MM.1S (cell line): Measurements from ENCODE around the gene ZNF716.
"Not testable (repeated sequence)": the region's sequence is repeated elsewhere in the genome, so short reads cannot be mapped to it uniquely, and the experiment has no call there.

ENCODE experiments used
- DNase-seq: peaks from one replicate; pipeline ENCODE4 v3.0.0-alpha.2; 2015
- H2AFZ ChIP-seq: fragments of 300-600 bp; sonication (generic); 2 replicates; pipeline ENCODE4 v1.6.0; 2016; ENCODE audit warnings: antibody characterized with exemption, low read length
- H3F3A ChIP-seq: fragments of 300-600 bp; sonication (generic); 2 replicates; pipeline ENCODE4 v1.6.1; 2016; ENCODE audit warnings: mild to moderate bottlenecking, antibody characterized with exemption, low read length, moderate library complexity, mixed read lengths; ENCODE audit not compliant: insufficient read depth
- H3K27ac ChIP-seq: fragments of 300-600 bp; sonication (generic); 2 replicates; pipeline ENCODE4 v1.5.1; 2016; ENCODE audit warnings: mild to moderate bottlenecking, low read length
- H3K27me3 ChIP-seq: fragments of 300-600 bp; sonication (generic); replicated peaks from 2 replicates; pipeline ENCODE4 v1.6.0; 2016; ENCODE audit warnings: low read length; ENCODE audit not compliant: insufficient read depth
- H3K36me3 ChIP-seq: fragments of 300-600 bp; sonication (generic); replicated peaks from 2 replicates; pipeline ENCODE4 v1.6.1; 2016; ENCODE audit warnings: mild to moderate bottlenecking, low read length, mixed read lengths; ENCODE audit not compliant: insufficient read depth
- H3K4me1 ChIP-seq: fragments of 300-600 bp; sonication (generic); 2 replicates; pipeline ENCODE4 v1.6.1; 2016; ENCODE audit warnings: low read length, mixed read lengths
- H3K4me2 ChIP-seq: fragments of 300-600 bp; sonication (generic); 2 replicates; pipeline ENCODE4 v1.6.0; 2016; ENCODE audit warnings: low read depth, low read length
- H3K4me3 ChIP-seq: fragments of 300-600 bp; sonication (generic); 2 replicates; pipeline ENCODE4 v1.5.1; 2016; ENCODE audit warnings: low read length, mixed read lengths
- H3K79me2 ChIP-seq: fragments of 300-600 bp; sonication (generic); 2 replicates; pipeline ENCODE4 v1.6.1; 2016; ENCODE audit warnings: mixed run types, low read length, mixed read lengths
- H3K9ac ChIP-seq: fragments of 300-600 bp; sonication (generic); 2 replicates; pipeline ENCODE4 v1.6.1; 2016; ENCODE audit warnings: low read length, mixed read lengths
- H3K9me2 ChIP-seq: fragments of 300-600 bp; sonication (generic); replicated peaks from 2 replicates; pipeline ENCODE4 v1.6.1; 2016; ENCODE audit warnings: mild to moderate bottlenecking, low read length, mixed read lengths; ENCODE audit not compliant: insufficient read depth
- H3K9me3 ChIP-seq: fragments of 300-600 bp; sonication (generic); replicated peaks from 2 replicates; pipeline ENCODE4 v1.6.1; 2016; ENCODE audit warnings: mild to moderate bottlenecking, low read length, mixed read lengths; ENCODE audit not compliant: insufficient read depth
- H4K20me1 ChIP-seq: fragments of 300-600 bp; sonication (generic); 2 replicates; pipeline ENCODE4 v1.6.1; 2016; ENCODE audit warnings: mild to moderate bottlenecking, low read length, moderate library complexity, mixed read lengths; ENCODE audit not compliant: insufficient read depth
- CTCF ChIP-seq: fragments of 300-600 bp; sonication (generic); IDR thresholded peaks from 2 replicates; pipeline ENCODE4 v1.5.1; 2016; ENCODE audit warnings: antibody characterized with exemption, low read length, mixed read lengths
- EZH2 ChIP-seq: fragments of 300-600 bp; sonication (generic); optimal IDR thresholded peaks from 2 replicates; pipeline ENCODE3; 2017; ENCODE audit warnings: low read depth, mild to moderate bottlenecking, antibody characterized with exemption, low read length, mixed read lengths
- EZH2phosphoT487 ChIP-seq: fragments of 300-600 bp; sonication (generic); IDR thresholded peaks from 2 replicates; pipeline ENCODE4 v1.6.1; 2018; ENCODE audit warnings: antibody characterized with exemption, low read length

Gene ZNF716

DNA sequence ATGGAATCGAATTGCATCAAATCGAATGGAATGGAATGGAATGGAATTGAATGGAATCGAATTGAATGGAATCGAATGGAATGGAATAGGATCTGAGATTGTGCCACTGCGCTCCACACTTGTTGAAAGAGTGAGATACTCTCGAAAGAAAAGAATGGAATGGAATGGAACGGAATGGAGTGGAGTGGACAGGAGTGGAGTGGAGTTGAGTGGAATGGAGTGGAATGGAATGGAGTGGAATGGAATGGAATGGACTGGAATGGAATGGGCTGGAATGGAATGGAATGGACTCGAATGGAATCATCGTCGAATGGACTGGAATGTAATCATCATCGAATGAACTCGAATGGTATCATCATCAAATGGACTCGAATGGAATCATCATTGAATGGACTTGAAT is 38.0 kb downstream of the ZNF716 start:
- Histone ChIP-seq H3K36me3 (no peaks in the 10 kb centered on the region), H3K9me2 (no peaks in the 10 kb centered on the region), H3F3A (no peaks in the 10 kb centered on the region), H3K27me3 (no peaks in the 10 kb centered on the region), H3K27ac (no peak overlapping the region), H3K9ac (no peak overlapping the region), H2AFZ (no peak overlapping the region), H3K9me3 (no peaks in the 10 kb centered on the region), H4K20me1 (no peaks in the 10 kb centered on the region), H3K4me3 (no peak overlapping the region), H3K79me2 (no peaks in the 10 kb centered on the region), H3K4me2 (no peak overlapping the region), H3K4me1 (no peaks in the 10 kb centered on the region)
- DNase-seq, result no peak
- TF ChIP-seq CTCF (no peak), EZH2phosphoT487 (no peak), EZH2 (no peak)

GRCh38 chr7:57495111-57495510 is 45.1 kb downstream of the ZNF716 start:
- not testable (repeated sequence) for H3K36me3 ChIP-seq, DNase-seq

GRCh38 chr7:57496395-57496794 is 46.4 kb downstream of the ZNF716 start:
- Histone ChIP-seq H3K9me3 (no peaks in the 10 kb centered on the region), H3K27ac (no peak overlapping the region), H3K4me3 (no peak overlapping the region), H3F3A (no peaks in the 10 kb centered on the region), H4K20me1 (no peaks in the 10 kb centered on the region), H3K27me3 (no peaks in the 10 kb centered on the region), H3K36me3 (no peaks in the 10 kb centered on the region), H3K9ac (no peak overlapping the region), H3K9me2 (no peaks in the 10 kb centered on the region), H3K79me2 (no peaks in the 10 kb centered on the region), H3K4me2 (no peak overlapping the region), H2AFZ (no peak overlapping the region), H3K4me1 (no peaks in the 10 kb centered on the region)
- no peak for DNase-seq
- no peak for TF ChIP-seq EZH2
- no peak for TF ChIP-seq EZH2phosphoT487
- no peak for TF ChIP-seq CTCF

More at GRCh38 chr7:57495111-57495510, 45.1 kb downstream of the ZNF716 start:
- not testable (repeated sequence) for H3K4me3 ChIP-seq, H2AFZ ChIP-seq, H3K27me3 ChIP-seq, H4K20me1 ChIP-seq, H3K79me2 ChIP-seq, H3K9me3 ChIP-seq, H3K9me2 ChIP-seq, H3F3A ChIP-seq, H3K4me1 ChIP-seq, H3K9ac ChIP-seq, H3K4me2 ChIP-seq, H3K27ac ChIP-seq

DNA sequence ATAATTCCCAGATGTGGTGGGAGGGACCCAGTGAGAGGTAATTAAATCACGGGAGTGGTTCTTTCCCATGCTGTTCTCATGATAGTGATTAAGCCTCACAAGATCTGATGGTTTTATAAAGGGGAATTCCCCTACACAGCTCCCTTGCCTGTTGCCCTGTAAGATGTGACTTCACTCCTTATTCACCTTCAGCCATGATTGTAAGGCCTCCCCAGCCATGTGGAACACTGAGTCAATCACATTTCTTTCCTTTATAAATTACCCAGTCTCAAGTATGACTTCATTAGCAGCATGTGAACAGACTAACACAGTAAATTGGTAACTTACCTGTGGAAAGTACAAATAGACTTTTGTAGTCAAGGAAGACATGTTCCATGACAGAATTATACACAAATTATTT is 55.2 kb downstream of the ZNF716 start:
- Histone ChIP-seq H3K79me2 (no peaks in the 10 kb centered on the region), H3K4me1 (no peaks in the 10 kb centered on the region), H3K36me3 (no peaks in the 10 kb centered on the region), H3K9me2 (no peaks in the 10 kb centered on the region), H3K4me3 (no peak overlapping the region), H4K20me1 (no peaks in the 10 kb centered on the region), H3K9ac (no peak overlapping the region), H3K27ac (no peak overlapping the region), H3K27me3 (no peaks in the 10 kb centered on the region), H3K4me2 (no peak overlapping the region), H3F3A (no peaks in the 10 kb centered on the region), H3K9me3 (no peaks in the 10 kb centered on the region), H2AFZ (no peak overlapping the region)
- DNase-seq, result no peak
- TF ChIP-seq EZH2phosphoT487, result no peak
- no peak for TF ChIP-seq CTCF
- TF ChIP-seq EZH2, result no peak
